Measurements from ENCODE around the gene ALDH3B2. TPM values are rescaled to one million over a fixed set of nuclear protein-coding genes. Genes with fewer than 3 reads are reported as not detected.

The ALDH3B2 gene
- total RNA-seq, 1 experiment from 2014 or later = not detected

DNA sequence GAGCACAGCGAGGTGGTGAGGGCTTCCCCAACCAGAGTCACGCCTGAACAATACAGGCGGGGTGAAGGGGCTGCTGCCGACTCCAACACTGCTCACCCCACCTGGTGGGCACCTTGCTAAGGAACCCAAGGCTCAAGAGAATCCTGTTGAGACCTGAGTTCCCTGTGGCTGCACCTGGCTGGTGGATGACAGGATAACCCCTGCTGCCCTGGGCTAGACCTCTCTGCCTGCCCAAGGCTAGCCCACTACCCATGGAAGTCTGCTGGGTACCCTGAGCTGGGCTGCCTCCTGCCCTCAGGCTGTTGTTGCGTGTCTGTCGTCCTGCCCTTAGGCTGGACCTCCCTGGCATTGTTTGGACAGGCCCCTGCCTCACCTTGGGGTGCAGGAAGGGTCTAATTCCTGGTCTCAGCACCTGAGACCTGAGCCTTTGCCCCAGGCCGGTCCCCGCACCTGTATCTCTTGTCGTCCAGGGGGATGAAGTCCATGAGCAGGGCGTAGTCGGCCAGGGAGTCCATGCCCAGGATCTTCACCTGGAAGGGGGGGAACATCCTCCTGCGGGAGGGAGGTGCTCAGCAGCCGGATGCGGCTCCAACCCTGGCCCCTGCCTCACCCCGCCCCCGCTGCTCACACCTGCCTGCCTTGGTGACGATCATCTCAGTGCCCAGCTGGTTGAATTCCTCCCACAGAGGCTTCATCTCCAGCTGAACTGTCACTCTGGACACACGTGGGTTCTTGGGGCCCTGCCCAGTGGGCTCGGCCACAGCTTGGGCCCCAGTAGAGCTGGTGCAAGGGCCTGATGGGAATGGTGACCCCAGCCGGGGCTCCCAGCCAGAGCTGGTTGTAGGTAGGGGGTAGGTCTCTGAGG, 39.8 kb downstream of the ALDH3B2 start:
- Histone ChIP-seq H3K9me3 (replicated peaks) (no peaks in the 10 kb centered on the region), H3K4me3 (no peak overlapping the region), H3K27me3 (peaks cover 6% of the 10 kb centered on the region), H3K36me3 (no peaks in the 10 kb centered on the region), H3K4me1 (no peaks in the 10 kb centered on the region), H3K27ac (no peak overlapping the region)
- no peak for DNase-seq

DNA sequence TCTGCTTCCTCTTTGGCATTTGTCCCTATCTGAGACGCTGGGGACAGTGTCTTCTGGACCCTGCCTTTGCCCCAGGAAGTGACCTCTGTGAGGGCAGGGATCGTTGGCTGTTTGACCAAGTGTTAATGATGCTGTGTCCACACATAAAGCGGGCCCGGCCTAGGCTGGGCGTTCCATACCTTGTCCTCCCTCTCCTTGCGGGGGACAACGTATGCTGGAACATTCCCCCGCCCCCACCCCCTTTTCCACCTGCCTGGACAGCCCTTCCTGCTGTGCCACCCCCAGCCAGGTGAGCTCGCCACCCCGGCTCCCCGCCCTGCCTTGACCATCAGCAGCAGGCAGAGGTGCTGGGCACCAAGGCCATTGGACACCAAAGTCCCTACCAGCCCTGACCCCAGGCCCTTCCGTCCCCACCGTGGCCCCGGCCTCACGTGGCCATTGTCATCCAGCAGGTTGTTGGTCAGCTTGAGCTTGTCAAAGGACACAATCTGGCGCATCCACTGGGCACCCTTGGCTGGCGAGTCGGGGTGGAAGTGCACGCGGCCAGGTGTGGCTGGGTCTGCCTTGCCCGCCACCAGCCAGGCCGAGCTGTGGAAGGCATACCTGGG, 40.6 kb downstream of the ALDH3B2 start:
- no peak overlapping the region for H3K27ac ChIP-seq
- peaks cover 5% of the 10 kb centered on the region; the same call in 1 of the 2 replicates for H3K27me3 ChIP-seq
- H3K36me3 ChIP-seq = no peaks in the 10 kb centered on the region
- H3K9me3 ChIP-seq (replicated peaks) = no peaks in the 10 kb centered on the region
- H3K4me1 ChIP-seq = no peaks in the 10 kb centered on the region
- H3K4me3 ChIP-seq = no peak overlapping the region
- DNase-seq = no peak

GRCh38 chr11:67632982-67633755, 41.3 kb downstream of the ALDH3B2 start:
- Histone ChIP-seq H3K9me3 (replicated peaks) (no peaks in the 10 kb centered on the region), H3K36me3 (no peaks in the 10 kb centered on the region), H3K4me1 (no peaks in the 10 kb centered on the region), H3K27me3 (peaks cover 5% of the 10 kb centered on the region; the same call in 1 of the 2 replicates), H3K27ac (no peak overlapping the region), H3K4me3 (no peak overlapping the region)
- no peak for DNase-seq

DNA sequence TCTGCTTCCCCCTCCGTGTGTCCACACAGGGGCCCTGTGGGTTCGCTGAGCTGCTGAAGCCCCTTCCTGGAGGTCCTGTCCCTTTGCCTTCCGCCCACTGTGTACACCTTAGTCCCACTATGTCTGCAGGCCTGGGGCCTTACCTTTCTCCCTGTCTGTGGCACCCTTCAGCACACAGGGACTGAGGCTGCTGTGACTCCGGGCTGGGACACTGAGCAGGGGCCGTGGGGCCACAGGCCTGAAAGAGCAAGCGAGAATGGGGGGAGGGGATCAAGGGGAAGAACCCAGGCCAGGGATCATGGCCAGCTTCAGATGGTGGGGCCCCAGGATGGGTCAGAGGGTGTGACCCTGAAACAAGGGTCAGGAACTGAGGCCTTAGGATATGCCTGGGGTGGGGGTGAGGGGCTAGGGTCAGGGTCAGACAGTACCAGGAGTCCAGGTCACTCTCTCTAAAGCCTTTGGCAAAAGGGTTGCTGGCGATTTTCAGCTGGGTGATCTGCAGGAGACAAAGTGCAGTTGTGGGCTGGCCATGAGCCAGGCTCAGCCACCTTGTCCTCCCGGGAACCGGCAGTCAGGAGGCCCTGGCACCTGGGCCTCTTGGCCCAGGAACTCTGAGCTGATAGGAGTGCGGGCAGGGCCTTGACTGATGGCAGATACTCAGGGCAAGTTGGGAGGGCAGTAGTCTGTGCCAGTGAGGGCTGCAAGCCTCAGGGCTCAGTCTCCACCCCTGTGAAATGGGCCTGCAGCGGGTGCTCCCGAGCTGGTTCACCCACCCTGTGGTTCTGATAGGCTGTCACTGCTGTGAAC, 42.0 kb downstream of the ALDH3B2 start:
- H3K27me3 ChIP-seq = peaks cover 5% of the 10 kb centered on the region; the same call in 1 of the 2 replicates

DNA sequence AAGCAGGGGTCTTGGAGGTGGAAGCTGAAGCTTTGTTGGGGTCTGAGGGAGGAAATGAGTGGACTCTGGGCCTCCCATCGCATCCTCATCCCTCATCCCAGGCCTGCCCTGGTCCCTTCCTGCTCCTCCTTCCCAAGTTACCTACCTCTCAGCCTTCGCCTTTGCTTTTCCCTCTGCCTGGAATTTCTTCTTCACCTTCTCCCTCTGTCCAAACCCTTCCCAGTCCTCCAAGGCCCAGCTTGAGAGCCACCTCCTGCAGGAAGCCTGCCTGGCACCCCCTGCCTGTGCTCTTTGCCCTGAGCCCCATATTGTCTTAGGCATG, 42.6 kb downstream of the ALDH3B2 start:
- no peak for DNase-seq
- Histone ChIP-seq H3K4me1 (no peaks in the 10 kb centered on the region), H3K9me3 (replicated peaks) (no peaks in the 10 kb centered on the region), H3K27me3 (peaks cover 5% of the 10 kb centered on the region; the same call in 1 of the 2 replicates), H3K4me3 (no peak overlapping the region), H3K27ac (no peak overlapping the region), H3K36me3 (no peaks in the 10 kb centered on the region)

More for the DNA sequence above, 42.0 kb downstream of the ALDH3B2 start:
- no peaks in the 10 kb centered on the region for H3K36me3 ChIP-seq
- H3K9me3 ChIP-seq (replicated peaks) = no peaks in the 10 kb centered on the region
- no peak for DNase-seq
- no peak overlapping the region for H3K27ac ChIP-seq
- no peaks in the 10 kb centered on the region for H3K4me1 ChIP-seq
- no peak overlapping the region for H3K4me3 ChIP-seq

DNA sequence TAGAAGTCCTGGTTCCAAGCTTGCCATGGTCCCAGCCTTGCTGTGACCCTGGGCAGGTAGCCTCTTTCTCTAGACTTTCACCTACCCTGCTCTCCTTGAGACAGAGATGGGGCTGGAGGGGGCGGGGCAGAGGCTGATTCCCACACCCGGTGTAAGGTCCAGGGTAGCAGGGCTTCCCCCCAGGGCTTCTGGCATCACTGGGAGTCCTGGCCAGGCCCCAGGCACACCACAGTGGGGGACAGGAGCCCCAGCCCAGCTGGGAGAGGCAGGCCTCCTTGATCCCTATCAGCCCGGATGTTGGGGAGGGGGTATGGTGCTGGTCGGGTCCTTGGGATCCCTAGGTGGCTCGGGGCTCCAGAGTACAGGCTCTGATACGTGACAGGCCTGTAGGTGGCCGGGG, 43.0 kb downstream of the ALDH3B2 start:
- H3K4me1 ChIP-seq = no peaks in the 10 kb centered on the region
- peaks cover 5% of the 10 kb centered on the region; the same call in 1 of the 2 replicates for H3K27me3 ChIP-seq
- no peak overlapping the region for H3K4me3 ChIP-seq
- no peaks in the 10 kb centered on the region for H3K36me3 ChIP-seq
- H3K9me3 ChIP-seq (replicated peaks) = no peaks in the 10 kb centered on the region
- no peak overlapping the region for H3K27ac ChIP-seq
- DNase-seq = no peak

GRCh38 chr11:67630943-67631331, 43.5 kb downstream of the ALDH3B2 start:
- Histone ChIP-seq H3K4me1 (no peaks in the 10 kb centered on the region), H3K27ac (no peak overlapping the region), H3K4me3 (peak overlapping the region; percentile 82), H3K27me3 (peaks cover 5% of the 10 kb centered on the region; the same call in 1 of the 2 replicates), H3K36me3 (no peaks in the 10 kb centered on the region), H3K9me3 (replicated peaks) (no peaks in the 10 kb centered on the region)
- no peak for DNase-seq

DNA sequence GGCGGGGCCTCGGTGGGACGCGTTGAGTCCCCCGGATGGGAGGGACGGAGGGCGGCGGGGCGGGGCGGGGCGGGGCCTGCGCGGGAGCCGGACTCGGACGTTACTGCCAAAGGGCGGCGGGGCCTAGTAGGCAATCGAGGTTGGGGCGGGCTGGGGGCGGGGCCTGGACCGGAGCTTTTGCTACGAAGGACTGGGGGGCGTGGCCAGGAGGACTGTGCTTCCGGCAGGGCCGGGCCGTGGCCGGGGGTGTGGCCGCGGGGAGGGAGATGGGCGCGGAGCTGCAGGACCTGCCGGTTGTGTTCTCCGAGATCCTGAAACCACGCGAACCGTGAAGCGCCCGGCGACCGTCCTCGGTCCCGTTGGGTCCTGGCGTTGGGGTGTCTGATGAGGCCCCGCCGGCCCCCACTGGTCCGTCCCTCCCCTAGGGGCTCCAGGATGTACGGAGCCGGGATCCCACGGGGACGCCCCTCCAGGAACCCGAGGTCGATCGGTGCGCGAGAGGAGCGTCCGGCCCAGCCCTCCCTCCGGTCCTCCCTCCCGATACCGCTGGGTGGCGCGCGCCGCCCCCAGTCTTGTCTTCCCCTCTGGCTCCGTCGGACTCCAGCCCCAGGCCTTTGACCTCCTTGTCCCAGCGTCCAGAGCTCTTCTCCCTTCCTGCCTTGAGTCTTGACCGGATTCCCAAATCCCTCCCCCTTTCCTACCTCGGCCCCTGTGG, 44.0 kb downstream of the ALDH3B2 start:
- H3K4me1 ChIP-seq = no peaks in the 10 kb centered on the region
- H3K36me3 ChIP-seq = no peaks in the 10 kb centered on the region
- peaks cover 5% of the 10 kb centered on the region; the same call in 1 of the 2 replicates for H3K27me3 ChIP-seq
- peak overlapping the region; percentile 82 for H3K4me3 ChIP-seq
- peak overlapping the region; percentile 37 for H3K27ac ChIP-seq
- H3K9me3 ChIP-seq (replicated peaks) = no peaks in the 10 kb centered on the region
- DNase-seq = peak; percentile 98

GRCh38 chr11:67629386-67630227, 44.8 kb downstream of the ALDH3B2 start, which contains the start of gene NUDT8:
Gene NUDT8 (minus strand): TSS chr11:67629937. CDS start chr11:67629911, 26 bp downstream.
- no peaks in the 10 kb centered on the region for H3K9me3 ChIP-seq (replicated peaks)
- no peaks in the 10 kb centered on the region for H3K4me1 ChIP-seq
- no peaks in the 10 kb centered on the region for H3K36me3 ChIP-seq
- no peaks in the 10 kb centered on the region for H3K27me3 ChIP-seq
- peak within 1 kb of the TSS; percentile 37 for H3K27ac ChIP-seq
- peak within 1 kb of the TSS; percentile 82 for H3K4me3 ChIP-seq
- peak; percentile 76 to 83 for DNase-seq

DNA sequence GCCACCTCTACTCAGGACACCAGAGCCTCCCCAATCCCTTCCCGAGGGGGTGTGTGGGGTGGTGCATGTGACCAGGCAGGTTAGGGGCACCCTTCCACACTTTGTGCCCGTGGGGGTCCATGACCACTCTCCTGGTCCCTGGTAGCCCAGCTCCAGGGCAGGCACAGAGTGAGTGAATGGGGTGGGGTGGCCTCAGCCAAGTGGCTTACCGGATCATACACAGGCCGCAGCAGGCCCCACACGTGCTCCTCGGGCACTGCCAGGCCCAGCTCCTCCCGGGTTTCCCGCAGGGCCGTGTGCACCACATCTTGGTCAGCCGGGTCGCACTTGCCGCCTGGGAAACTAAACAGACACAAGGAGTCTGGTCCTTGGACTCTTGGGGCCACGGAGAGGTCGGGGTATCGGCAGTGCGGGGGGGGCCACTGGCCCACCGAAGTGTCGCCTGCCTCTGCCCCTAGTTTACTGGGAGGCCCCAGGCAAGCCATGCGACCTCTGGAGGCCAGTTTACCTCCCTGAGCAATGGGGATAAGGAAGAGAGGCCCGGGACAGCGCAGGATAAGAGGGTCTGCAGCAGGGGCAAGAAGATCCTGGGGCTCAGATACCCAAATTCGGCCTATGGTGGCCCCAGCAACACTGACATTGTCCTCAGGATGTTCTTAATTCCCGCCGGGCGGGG, 45.6 kb downstream of the ALDH3B2 start:
- Histone ChIP-seq H3K4me3 (no peak overlapping the region; the same call in 1 of the 2 replicates), H3K27me3 (no peaks in the 10 kb centered on the region), H3K4me1 (no peaks in the 10 kb centered on the region), H3K9me3 (replicated peaks) (no peaks in the 10 kb centered on the region), H3K36me3 (no peaks in the 10 kb centered on the region), H3K27ac (no peak overlapping the region)
- no peak for DNase-seq

DNA sequence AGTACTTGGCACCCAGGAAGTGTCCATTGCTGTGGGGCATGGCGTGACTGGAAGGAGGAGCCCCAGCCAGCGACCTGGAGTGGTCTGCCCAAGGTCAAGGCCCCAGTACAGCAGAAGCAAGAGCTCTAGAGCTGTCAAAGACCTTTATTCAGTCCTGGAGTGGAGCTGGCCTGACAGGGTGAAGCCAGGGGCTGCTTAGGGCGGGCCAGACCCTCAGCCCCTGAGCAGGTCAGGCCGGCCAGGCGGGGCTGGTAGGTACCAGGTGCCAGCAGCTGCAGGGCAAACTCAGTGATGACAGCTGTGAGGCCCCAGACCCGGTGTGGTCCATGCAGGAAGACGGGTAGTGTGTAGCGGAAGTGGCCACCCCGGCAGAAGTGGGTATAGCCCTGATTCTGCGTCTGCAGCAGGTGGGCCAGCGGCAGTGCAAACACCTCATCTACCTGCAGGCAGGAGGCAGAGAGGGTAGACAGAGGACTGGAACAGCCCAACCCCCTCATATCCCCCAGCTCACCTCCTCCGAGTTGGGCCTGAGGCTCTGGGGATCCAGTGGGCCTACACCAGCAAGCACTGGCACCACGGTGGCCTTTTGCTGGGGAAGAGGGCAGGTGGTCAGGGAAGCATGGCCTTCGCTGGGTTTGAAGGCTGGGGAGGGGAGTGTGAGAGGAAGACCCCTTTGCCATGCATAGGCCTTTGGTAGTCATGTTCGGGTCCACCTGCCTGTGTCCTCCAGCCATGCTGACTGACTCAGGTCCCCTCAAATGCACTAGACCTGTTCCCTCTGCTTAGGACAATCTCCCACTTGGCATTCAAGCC, 46.4 kb downstream of the ALDH3B2 start:
- no peaks in the 10 kb centered on the region for H3K9me3 ChIP-seq (replicated peaks)
- no peak overlapping the region for H3K27ac ChIP-seq
- DNase-seq = no peak
- no peak overlapping the region for H3K4me3 ChIP-seq
- no peaks in the 10 kb centered on the region for H3K4me1 ChIP-seq
- H3K36me3 ChIP-seq = no peaks in the 10 kb centered on the region
- H3K27me3 ChIP-seq = no peaks in the 10 kb centered on the region

DNA sequence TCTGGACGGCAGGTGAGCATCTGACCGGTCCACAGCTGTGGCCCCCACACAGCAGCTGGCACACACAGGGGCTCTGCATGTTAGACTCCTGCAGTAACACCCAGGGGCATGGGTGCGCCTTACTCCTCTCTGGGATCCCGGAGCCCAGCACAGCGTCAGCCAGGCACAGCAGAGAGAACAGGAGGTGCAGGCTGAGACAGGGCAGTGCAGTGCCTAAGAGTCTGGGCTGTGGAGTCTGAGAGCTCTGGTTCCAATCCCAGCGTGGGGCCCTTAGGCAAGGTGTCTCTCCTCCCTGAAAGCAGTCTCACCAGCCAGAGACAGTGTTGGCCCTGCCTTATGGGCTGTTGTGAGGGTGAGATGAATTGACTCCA, 47.0 kb downstream of the ALDH3B2 start:
- H3K4me1 ChIP-seq = no peaks in the 10 kb centered on the region
- no peaks in the 10 kb centered on the region for H3K27me3 ChIP-seq
- no peak overlapping the region for H3K4me3 ChIP-seq
- no peak overlapping the region for H3K27ac ChIP-seq
- no peaks in the 10 kb centered on the region for H3K36me3 ChIP-seq
- no peak for DNase-seq
- no peaks in the 10 kb centered on the region for H3K9me3 ChIP-seq (replicated peaks)

Data from SJCRH30 (cell line).